ENCODE measurements around the gene CFAP410.
A peak's percentile ranks its signal among the peaks of the same experiment; 100 is the strongest.
"Not testable (repeated sequence)": the region's sequence is repeated elsewhere in the genome, so short reads cannot be mapped to it uniquely, and the experiment has no call there.

The CFAP410 gene

GRCh38 chr21:44368711-44369446 lies 29.7 kb upstream of the CFAP410 start:
- DNase-seq, result no peak

GRCh38 chr21:44366586-44367211 lies 27.5 kb upstream of the CFAP410 start:
- no peak for DNase-seq

DNA sequence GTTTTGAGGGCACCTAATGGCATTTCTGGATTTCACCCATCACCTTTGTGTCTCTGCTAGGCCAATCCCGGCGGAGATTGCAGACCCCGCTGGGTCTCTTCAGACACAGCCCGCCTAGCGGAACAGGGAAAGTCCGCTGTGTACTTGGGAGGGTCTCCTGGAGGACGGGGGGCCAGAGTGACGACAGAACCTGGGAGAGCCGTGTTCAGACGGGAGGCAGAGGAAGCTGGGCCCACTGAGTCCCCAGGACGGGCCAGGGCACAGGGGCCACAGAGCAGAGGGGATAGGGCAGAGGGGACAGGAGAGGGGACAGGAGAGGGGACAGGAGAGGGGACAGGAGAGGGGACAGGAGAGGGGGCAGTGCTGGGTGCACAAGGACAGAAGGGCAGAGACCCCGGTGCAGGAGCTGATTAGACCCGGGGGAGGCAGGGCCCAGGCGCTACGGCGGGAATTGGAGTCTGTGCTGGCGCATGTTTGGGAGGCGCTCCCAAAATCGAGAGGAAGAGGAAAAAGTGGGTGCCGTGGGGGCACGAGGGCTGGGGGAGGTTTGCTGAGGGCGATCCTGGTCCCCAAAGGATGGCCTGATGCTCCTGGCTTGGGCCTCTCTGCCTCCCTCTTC lies 26.9 kb upstream of the CFAP410 start:
- DNase-seq, result no peak

GRCh38 chr21:44365251-44365966 lies 26.2 kb upstream of the CFAP410 start:
- DNase-seq, result no peak

DNA sequence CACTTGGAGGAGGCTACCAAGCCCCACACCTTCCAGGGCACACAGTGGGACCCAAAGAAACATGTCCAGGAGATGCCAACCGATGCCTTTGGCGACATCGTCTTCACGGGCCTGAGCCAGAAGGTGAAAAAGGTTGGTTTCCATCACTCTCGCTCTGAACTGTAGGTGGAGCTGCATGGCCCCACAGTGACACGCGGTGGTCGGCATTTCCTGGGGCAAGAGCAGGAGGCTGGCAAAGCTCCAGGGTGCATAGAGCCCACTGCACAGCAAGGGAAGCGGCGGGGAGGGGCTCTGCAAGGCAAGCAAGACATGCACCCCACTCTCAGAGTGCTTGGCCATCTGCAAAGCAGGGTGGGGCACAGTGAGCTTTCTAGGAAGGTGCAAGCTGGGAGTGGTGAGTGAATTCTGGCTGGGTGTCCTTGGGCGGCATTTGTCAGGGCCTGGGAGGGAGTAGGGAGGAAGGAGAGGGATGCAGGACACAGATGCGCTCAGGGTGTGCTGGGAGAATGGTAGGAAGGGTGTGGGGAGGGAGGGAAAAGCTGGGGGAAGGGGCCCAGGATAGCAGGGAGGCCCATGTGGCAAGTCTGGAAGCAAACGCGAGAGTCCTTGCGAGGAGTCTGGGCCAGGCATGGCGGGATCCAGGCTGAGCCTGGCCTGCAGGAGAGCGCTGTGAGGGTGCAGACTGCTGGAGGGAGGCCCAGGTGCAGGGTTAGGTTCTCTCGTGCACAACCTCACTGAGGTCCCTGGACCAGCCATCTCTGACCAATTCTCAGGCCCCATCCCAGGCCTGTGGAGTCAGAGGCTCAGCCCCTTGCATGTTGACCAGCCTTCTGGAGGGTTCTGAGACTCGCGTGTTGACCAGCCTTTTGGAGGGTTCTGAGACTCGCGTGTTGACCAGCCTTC lies 25.2 kb upstream of the CFAP410 start:
- no peak for DNase-seq

GRCh38 chr21:44363278-44363677 lies 24.1 kb upstream of the CFAP410 start:
- DNase-seq, result no peak

- DNase-seq, result not testable (repeated sequence)
These were observed 22.7 kb upstream of the CFAP410 start for GRCh38 chr21:44361903-44362302.

GRCh38 chr21:44360159-44360558 lies 21.0 kb upstream of the CFAP410 start:
- no peak for DNase-seq

GRCh38 chr21:44359396-44359795 lies 20.2 kb upstream of the CFAP410 start:
- DNase-seq, result no peak

DNA sequence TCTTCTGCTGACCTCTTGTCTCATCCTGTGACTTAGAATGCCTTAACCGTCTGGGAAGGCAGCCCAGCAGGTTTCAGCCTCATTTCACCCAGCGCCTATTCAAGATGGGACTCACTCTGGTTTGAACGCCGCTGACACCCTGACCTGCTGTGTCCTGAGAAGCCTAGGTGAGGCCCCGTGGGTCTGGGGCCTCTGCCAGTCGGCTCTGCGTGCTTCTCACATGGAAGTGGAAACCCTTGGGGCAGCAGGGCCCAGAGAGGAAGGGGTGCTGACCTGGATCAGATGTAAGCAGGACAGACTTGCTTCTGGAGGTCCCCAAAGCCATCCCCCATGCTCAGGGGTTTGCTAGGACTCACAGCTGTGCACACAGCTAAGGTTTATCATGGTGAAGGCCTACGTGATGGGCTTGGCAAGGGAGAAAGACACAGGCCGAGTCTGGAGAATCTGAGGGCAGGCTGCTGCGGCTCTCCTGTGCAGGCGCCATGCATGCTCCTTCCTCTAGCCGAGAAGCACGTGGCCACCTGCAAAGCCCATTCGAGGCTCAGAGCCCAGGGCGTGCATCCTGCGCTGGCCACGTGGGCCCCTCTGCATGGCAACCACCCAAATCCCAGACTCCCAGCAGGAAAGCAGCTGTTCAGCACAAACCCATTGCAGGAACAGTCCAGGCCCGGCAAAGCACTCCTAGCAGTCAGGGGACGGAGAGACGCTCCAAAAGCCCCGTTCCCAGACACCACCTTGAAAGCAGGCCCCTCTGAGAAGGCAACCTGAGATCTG lies 18.1 kb upstream of the CFAP410 start:
- no peak for DNase-seq

DNA sequence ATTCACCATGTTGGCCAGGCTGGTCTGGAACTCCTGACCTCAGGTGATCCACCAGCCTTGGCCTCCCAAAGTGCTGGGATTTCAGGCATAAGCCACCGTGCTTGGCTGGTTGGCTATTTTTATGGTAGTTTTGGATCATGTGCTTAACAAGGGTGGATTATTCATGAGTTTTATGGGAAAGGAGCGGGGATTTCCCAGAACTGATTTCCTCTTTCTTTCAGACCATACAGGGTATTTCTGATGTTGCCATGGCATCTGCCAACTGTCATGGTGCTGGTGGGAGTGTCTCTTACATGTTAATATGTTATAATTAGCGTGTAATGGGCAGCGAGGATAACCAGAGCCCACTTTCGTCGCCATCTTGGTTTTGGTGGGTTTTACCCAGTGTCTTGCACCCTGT lies 17.4 kb upstream of the CFAP410 start:
- DNase-seq, result no peak

DNA sequence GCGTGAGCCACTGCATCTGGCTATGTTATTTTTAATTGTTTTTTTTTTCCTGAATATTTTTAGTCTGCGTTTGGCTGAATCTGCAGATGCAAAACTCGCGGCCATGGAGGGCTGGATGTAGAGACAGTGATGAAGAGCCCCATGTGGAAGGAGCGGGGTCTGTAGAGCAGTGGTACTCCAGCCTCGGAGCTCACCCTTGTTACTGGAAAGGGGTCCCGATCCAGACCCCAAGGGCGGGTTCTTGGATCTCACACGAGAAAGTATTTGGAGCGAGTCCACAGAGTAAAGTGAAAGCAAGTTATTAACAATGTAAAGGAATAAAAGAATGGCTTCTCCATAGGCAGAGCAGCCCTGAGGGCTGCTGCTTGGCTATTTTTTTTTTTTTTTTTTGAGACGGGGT lies 17.0 kb upstream of the CFAP410 start:
- DNase-seq, result no peak

GRCh38 chr21:44354775-44355771 lies 15.9 kb upstream of the CFAP410 start:
- DNase-seq, result no peak

GRCh38 chr21:44354001-44354405 lies 14.8 kb upstream of the CFAP410 start:
- no peak for DNase-seq

DNA sequence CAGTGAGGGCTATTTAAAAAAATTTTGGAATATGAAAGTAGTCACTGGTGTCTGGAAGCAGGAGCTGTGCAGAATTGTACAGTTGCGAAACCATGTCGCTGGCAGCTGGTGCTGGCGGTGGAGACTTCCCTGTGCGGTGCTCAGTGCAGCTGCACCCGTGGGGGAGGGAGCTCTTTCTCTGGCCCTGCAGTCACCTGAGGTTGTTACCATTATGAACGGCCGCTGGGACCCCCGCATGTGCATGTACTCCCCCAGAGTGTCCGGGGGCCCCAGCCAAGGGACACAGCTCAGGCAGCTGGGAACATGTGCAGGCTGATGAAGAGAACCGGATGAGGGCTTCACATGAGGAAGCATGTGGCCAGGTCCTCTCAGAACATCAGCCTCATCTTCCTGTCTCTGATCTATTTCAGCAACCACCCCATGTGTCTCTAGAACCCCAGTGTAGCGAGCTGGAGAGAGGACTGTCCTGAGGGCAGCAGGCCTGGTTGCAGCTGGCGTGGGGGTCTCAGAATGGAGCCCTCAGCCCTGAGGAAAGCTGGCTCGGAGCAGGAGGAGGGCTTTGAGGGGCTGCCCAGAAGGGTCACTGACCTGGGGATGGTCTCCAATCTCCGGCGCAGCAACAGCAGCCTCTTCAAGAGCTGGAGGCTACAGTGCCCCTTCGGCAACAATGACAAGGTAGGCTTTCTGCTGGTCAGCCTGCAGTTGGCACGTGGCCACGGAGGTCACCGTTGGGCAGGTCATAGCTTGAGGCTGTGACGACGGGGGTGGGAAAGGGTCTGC lies 14.2 kb upstream of the CFAP410 start, which contains the start of gene TRPM2:
TSS of gene TRPM2 (plus strand) at position 431 of the 780 bp plus-strand sequence. CDS start at position 511, 80 bp downstream.
- DNase-seq, result peak; percentile 36

GRCh38 chr21:44352253-44352860 lies 13.2 kb upstream of the CFAP410 start:
- no peak for DNase-seq

DNA sequence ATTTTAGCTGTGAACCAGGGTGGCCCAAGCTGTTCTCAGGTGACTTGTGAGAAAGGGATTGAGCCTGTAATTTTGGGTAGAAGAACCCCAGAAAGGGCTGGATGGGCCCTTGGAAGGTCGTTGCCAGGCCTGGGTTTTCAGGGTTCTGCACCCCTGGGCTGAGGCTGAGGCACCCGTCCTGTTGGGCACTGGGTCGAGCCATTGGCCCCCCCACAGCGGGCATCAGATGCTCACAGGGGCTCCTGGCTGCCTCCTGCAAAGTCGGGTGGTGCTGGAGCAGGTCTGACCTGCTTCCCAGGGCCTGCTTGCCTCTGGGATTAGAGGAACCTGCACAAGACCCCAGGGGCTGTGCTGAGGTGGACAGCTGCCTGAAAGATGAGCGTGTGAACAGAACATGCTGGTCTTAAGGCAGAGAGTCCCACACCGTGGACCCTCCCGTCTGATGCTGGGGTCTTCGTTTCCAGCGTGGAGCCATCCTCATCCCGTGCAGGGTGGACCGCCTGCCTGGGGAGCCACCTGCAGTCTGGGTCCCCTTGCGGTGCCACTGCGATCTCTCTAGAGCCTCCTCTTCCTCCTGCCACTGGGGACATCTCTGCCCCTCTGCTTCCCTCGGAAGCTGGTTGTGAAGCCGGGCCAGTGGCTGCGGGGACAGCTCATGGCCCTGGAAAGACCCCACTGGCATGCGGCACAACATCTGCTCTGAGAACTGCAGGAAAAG lies 12.5 kb upstream of the CFAP410 start:
- no peak for DNase-seq

DNA sequence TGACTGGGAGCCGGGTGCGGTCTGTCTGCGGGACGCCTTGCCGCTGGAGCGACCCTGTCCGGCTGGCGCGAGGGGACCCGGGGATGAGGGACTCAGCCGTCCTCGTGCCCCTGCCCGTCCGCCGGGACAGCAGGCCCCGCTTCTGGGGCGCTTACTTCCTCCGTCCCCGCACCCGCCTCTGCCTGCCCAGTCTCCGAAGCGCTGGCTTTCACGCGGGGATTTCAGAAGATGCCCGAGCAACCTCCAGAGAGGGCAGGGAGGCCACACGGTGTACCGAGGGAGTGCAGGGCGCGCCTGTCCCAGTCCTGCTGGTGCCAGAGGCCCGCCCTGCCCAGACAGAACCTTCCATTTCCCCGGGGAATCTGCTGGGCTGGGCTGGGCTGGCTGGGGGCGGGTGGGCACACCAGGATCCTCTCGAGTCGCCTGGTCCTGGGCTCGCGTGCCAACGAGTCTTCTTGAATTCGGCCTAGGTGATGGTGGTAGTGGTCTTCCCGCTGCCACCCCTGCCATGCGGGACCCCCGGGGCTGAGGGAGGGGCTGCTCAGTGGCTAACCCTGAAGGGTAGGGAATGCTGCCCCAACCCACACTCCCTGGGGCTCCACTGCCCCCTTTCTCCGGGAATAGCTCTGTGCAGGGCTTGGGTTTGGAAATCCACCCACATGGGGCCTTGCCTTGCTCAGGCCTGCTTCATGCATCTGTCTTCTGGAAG lies 11.7 kb upstream of the CFAP410 start:
- no peak for DNase-seq
